ENCODE data around the gene ESYT1.

ESYT1 gene

DNA sequence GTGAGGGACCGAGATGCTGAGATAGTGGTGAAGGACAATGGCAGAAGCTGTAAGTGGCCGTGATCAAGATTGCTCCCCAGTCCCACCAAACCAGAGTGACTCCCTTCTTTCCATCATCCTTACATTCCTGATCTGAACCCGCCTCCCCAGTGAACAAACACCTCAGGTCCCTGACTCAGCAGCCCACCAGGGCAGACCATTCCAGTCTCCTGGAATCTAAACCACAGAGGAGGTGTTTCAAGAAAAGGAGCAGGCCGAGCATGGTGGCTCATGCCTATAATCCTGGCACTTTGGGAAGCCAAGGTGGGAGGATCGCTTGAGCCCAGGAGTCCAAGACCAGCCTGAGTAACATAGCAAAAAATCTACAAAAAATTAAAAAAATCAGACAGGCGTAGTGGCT is 41.5 kb upstream of the ESYT1 start:
- TF ChIP-seq GATA1 (IDR thresholded peaks at IDR 0.05; ENCODE audit: low read depth, low read length) (no peak), POLR2A (IDR thresholded peaks at IDR 0.05; ENCODE audit: low read length) (no peak)
- DNase-seq: no peak

DNA sequence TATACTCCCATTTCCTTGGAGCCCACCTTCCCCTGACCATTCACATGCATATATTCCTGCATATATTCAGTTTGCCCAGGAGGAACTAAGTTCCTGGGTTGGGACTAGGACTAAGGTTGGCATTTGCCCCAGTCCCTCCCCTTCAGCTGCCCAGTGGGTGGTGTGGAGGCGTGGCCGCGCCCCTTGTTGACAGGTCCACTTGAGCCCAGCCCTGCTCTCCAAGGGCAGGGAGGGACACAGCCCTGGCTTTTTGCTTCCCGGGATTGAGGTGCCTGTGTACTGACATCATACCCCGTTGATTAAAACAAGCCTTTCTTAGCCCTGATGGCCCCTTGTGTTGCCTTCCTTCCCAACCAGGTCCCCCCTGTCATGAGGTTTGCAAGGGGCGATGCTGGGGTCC is 40.8 kb upstream of the ESYT1 start:
- DNase-seq: no peak
- no peak for TF ChIP-seq GATA1 (IDR thresholded peaks at IDR 0.05; ENCODE audit: low read depth, low read length)
- no peak for TF ChIP-seq POLR2A (IDR thresholded peaks at IDR 0.05; ENCODE audit: low read length)

DNA sequence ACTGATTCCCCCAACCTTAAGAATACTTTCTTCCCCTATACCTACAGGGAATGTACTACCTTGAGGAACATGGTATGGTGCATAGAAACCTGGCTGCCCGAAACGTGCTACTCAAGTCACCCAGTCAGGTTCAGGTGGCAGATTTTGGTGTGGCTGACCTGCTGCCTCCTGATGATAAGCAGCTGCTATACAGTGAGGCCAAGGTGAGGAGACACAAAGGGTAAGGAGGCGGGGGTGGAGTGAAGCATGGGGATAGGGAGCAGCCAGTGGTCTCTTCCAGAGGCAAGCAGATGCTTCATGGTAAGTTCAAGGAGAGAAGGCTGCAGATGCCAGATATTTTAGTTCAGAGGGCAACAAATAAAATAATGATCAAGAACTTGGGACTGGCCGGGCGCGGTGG is 30.3 kb upstream of the ESYT1 start:
- TF ChIP-seq POLR2A (IDR thresholded peaks at IDR 0.05; ENCODE audit: low read length) (no peak), GATA1 (IDR thresholded peaks at IDR 0.05; ENCODE audit: low read depth, low read length) (no peak)
- DNase-seq: no peak

DNA sequence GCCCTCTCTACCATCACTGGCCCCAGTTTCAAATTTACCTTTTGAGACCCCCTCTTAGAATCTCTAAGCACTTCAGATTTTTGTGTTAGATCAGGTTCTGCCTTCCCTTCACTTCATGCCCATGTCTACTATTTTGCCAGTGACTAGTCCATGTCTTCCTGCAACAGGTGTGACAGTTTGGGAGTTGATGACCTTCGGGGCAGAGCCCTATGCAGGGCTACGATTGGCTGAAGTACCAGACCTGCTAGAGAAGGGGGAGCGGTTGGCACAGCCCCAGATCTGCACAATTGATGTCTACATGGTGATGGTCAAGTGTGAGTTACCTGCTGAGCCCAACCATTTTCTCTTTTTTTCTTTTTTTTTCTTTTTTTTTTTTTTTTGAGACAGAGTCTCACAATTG is 29.5 kb upstream of the ESYT1 start:
- TF ChIP-seq GATA1 (IDR thresholded peaks at IDR 0.05; ENCODE audit: low read depth, low read length) (no peak), POLR2A (IDR thresholded peaks at IDR 0.05; ENCODE audit: low read length) (no peak)
- no peak for DNase-seq

DNA sequence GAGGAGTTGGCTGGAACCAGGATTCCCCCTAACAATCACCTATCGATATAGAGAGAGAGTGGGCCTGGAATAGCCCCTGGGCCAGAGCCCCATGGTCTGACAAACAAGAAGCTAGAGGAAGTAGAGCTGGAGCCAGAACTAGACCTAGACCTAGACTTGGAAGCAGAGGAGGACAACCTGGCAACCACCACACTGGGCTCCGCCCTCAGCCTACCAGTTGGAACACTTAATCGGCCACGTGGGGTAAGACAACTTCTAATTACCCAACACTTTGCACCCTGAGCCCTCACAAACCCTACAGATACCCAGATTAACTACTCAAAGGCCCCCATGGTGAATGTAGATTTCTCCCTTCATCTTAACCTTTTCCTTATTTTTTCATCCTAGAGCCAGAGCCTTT is 28.3 kb upstream of the ESYT1 start:
- DNase-seq: no peak
- TF ChIP-seq GATA1 (IDR thresholded peaks at IDR 0.05; ENCODE audit: low read depth, low read length) (no peak), POLR2A (IDR thresholded peaks at IDR 0.05; ENCODE audit: low read length) (no peak)

DNA sequence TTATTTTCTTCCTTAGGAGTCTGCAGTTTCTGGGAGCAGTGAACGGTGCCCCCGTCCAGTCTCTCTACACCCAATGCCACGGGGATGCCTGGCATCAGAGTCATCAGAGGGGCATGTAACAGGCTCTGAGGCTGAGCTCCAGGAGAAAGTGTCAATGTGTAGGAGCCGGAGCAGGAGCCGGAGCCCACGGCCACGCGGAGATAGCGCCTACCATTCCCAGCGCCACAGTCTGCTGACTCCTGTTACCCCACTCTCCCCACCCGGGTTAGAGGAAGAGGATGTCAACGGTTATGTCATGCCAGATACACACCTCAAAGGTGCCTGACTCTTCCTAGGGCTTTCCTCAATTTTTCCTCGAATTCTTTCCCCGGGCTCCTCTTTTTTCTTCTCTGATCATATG is 27.0 kb upstream of the ESYT1 start:
- no peak for DNase-seq
- TF ChIP-seq POLR2A (IDR thresholded peaks at IDR 0.05; ENCODE audit: low read length) (no peak), GATA1 (IDR thresholded peaks at IDR 0.05; ENCODE audit: low read depth, low read length) (no peak)

DNA sequence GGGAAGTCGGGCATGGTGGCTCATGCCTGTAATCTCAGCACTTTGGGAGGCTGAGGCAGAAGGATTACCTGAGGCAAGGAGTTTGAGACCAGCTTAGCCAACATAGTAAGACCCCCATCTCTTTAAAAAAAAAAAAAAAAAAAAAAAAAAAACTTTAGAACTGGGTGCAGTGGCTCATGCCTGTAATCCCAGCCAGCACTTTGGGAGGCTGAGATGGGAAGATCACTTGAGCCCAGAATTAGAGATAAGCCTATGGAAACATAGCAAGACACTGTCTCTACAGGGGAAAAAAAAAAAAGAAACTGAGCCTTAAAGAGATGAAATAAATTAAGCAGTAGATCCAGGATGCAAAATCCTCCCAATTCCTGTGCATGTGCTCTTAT is 25.4 kb upstream of the ESYT1 start:
- no peak for DNase-seq
- TF ChIP-seq GATA1 (IDR thresholded peaks at IDR 0.05; ENCODE audit: low read depth, low read length): no peak
- TF ChIP-seq POLR2A (IDR thresholded peaks at IDR 0.05; ENCODE audit: low read length): no peak

DNA sequence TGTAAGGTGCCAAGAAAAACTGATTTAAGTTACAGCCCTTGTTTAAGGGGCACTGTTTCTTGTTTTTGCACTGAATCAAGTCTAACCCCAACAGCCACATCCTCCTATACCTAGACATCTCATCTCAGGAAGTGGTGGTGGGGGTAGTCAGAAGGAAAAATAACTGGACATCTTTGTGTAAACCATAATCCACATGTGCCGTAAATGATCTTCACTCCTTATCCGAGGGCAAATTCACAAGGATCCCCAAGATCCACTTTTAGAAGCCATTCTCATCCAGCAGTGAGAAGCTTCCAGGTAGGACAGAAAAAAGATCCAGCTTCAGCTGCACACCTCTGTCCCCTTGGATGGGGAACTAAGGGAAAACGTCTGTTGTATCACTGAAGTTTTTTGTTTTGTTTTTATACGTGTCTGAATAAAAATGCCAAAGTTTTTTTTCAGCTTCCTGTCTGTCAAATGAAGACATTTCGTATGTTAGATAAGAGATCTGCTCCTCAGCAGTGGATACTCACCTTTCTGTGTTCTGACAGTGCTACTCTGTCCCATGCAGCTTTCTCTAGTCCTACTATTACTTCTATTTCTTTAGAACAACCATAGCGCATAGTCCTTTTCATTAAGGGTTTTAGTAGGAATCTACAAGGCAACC is 24.9 kb upstream of the ESYT1 start:
- DNase-seq: no peak
- no peak for TF ChIP-seq POLR2A (IDR thresholded peaks at IDR 0.05; ENCODE audit: low read length)
- TF ChIP-seq GATA1 (IDR thresholded peaks at IDR 0.05; ENCODE audit: low read depth, low read length): no peak

DNA sequence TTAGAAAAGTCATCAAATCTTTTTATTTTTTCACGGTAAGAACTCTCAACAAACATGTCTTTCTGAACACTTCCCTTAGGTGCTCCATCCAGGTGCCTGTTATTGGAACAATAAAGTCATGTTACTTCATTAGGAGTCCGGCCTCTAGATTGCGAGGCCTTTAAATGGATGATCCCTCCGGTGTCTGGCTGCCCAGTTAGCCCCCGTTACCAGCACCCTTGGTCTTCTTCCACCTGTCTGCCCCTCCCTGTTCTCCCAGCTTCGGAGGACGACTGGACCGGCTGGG is 24.3 kb upstream of the ESYT1 start:
- TF ChIP-seq POLR2A (IDR thresholded peaks at IDR 0.05; ENCODE audit: low read length): no peak
- no peak for TF ChIP-seq GATA1 (IDR thresholded peaks at IDR 0.05; ENCODE audit: low read depth, low read length)
- DNase-seq: no peak

DNA sequence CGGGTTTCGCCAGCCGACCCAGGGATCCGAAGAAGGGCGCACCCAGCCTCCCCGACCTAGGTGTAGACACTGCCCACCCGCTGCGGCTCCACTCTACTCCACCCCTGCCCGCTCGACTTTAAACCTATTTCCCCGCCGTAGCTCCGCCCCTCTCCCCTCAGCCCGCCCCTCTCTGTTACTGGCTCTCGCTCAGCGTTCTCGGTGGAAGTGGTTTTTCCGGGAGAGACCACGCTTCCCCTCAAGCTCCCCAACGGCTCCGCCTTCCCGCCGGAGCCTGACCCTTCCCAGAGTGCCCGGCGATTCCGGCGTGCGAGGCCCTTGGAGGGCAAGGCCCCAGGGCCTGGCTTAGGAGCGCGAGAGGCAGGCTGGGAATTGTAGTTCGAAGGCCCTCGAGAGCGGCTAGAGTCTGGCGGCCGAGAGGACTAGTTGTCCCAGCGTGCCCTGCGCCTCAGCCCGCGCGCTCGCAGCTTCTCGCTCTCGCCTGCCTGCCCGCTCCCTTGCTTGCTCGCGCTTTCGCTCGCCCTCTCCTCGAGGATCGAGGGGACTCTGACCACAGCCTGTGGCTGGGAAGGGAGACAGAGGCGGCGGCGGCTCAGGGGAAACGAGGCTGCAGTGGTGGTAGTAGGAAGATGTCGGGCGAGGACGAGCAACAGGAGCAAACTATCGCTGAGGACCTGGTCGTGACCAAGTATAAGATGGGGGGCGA is 23.8 kb upstream of the ESYT1 start, which contains the start of gene PA2G4:
PA2G4 (plus strand) TSS at position 451 of the 706 bp plus-strand sequence; CDS start at position 630, 179 bp downstream.
- DNase-seq: peak; percentile 97
- TF ChIP-seq POLR2A (IDR thresholded peaks at IDR 0.05; ENCODE audit: low read length) (peak; percentile 81), GATA1 (IDR thresholded peaks at IDR 0.05; ENCODE audit: low read depth, low read length) (no peak)

DNA sequence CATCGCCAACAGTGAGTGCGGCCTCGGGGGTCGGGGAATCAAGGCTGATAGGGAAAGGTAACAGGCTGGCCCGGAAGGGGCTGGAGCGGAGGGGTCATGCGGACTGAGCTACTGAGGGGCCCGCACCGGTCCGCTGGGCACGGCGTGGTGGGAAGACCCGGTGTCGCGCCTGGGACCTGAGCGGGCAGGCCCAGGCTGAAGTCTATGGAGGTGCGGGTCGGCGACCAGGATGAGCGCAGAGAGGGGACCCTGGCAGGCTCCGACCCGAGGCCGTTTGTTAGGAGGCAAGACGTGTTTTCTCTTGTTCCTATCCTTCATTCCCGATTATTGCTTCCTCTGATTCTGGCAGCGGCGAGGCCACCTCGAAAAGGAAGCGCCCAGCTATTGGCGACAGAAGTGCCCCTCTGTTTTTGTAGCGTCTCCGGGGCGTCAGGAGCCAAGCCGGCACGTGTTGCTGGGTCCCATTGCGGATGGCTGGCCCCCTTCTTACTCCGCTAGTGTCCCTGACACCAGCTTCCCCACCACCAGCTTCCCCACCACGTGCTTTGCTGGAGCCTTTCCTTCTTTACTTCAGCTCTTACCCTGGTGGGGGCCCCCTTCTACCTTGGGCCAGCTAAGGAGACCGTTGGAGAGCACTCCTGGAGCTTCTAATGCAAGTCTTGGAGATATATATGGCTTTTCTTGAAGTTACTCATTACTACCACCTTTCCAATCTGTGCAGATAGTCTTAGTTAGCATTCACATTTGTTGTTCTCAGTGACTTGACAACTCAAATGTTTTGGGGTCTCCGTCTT is 23.1 kb upstream of the ESYT1 start:
- TF ChIP-seq POLR2A (IDR thresholded peaks at IDR 0.05; ENCODE audit: low read length) (no peak), GATA1 (IDR thresholded peaks at IDR 0.05; ENCODE audit: low read depth, low read length) (no peak)
- peak; percentile 64 to 71 for DNase-seq

DNA sequence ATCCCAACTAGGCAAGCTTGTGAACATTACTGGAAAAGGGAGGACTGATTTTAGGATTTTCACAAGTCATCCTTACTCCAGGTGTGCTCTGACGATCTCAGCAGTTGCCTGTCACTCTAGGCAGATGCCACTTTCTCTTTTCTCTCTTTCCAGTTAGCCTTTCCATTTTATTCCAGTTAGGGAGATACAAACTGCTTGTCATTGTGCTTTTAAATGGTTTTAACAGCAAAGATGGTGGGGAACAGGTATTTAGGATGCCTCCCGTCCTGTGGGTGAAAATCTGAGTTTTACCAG is 22.5 kb upstream of the ESYT1 start:
- TF ChIP-seq GATA1 (IDR thresholded peaks at IDR 0.05; ENCODE audit: low read depth, low read length) (no peak), POLR2A (IDR thresholded peaks at IDR 0.05; ENCODE audit: low read length) (no peak)
- peak; percentile 45 to 66 for DNase-seq

DNA sequence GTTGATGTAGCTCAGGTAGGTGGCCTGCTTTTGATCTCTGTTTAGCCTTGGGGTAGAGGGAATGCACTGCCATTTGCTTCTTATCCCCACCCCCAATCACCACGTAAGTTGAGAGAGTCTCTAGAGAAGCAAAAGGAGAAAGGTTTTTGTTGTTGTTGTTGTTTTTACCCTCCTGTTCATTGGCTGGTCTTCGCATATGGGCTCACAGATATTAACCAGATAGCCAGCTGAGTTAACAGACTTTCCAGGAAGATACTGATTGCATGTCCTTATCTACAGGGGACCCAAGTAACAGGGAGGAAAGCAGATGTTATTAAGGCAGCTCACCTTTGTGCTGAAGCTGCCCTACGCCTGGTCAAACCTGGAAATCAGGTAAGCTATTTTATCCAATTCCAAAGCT is 20.8 kb upstream of the ESYT1 start:
- DNase-seq: peak; percentile 75 to 92
- TF ChIP-seq GATA1 (IDR thresholded peaks at IDR 0.05; ENCODE audit: low read depth, low read length): peak; percentile 24
- TF ChIP-seq POLR2A (IDR thresholded peaks at IDR 0.05; ENCODE audit: low read length): no peak

DNA sequence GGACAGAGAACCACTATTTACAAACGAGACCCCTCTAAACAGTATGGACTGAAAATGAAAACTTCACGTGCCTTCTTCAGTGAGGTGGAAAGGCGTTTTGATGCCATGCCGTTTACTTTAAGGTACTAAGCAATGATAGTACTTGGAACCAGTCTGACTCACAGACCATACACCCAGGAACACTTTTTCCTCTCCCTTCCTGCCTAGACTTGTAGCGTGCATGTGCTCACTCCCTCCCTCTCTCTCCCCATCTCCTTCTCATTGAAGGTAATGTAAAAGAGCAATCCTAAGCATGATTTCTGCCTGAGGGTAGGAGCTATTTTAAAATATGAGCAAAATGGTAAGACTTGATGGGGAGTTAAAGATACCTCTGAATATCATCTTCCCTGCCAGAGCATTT is 17.5 kb upstream of the ESYT1 start:
- DNase-seq: no peak
- no peak for TF ChIP-seq POLR2A (IDR thresholded peaks at IDR 0.05; ENCODE audit: low read length)
- TF ChIP-seq GATA1 (IDR thresholded peaks at IDR 0.05; ENCODE audit: low read depth, low read length): no peak

DNA sequence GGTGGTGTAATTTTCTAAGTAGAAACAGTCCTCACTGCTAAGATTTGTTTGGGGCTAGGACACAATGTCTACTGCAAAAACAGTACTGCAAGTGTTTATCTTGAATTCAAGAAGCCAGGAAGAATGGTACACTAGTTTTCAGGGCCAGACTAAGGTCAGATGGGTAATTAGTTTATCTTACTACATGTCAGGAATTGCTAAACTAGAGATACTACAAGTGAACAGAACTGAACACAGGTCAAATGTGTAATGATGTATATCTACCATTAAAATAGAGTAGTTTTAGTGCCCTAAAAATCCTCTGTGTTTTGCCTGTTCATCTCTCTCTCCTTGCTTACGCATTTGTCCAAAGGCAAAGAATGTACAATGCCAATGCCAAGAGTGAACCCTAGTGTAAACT is 14.0 kb upstream of the ESYT1 start:
- TF ChIP-seq POLR2A (IDR thresholded peaks at IDR 0.05; ENCODE audit: low read length): no peak
- DNase-seq: no peak
